GM21423 (cell line): ENCODE measurements around the gene GMPS.
A peak's percentile ranks its signal among the peaks of the same experiment; 100 is the strongest.
"Not testable (repeated sequence)": the region's sequence is repeated elsewhere in the genome, so short reads cannot be mapped to it uniquely, and the experiment has no call there.

Source experiments
- ATAC-seq: cut with Tn5 transposase; IDR thresholded peaks from one replicate; pipeline ENCODE4 v1.9.1; 2021; ENCODE audit warnings: mild to moderate bottlenecking, moderate library complexity; ENCODE audit not compliant: unreplicated experiment

GMPS gene

GRCh38 chr3:155871746-155872158 is 1.3 kb downstream of the GMPS start:
- ATAC-seq, result peak; percentile 4

GRCh38 chr3:155872904-155873646 is 2.6 kb downstream of the GMPS start:
- ATAC-seq, result no peak

GRCh38 chr3:155876037-155876436 is 5.6 kb downstream of the GMPS start:
- ATAC-seq, result no peak

GRCh38 chr3:155876503-155876902 is 6.1 kb downstream of the GMPS start:
- ATAC-seq, result no peak

GRCh38 chr3:155880286-155880685 is 9.8 kb downstream of the GMPS start:
- ATAC-seq, result no peak

GRCh38 chr3:155884292-155884691 is 13.8 kb downstream of the GMPS start:
- ATAC-seq, result no peak

- ATAC-seq, result no peak
Observed at GRCh38 chr3:155885292-155885691, 14.8 kb downstream of the GMPS start.

- ATAC-seq, result not testable (repeated sequence)
Observed at GRCh38 chr3:155886348-155886747, 15.9 kb downstream of the GMPS start.

- ATAC-seq, result no peak
Observed at GRCh38 chr3:155886915-155887314, 16.5 kb downstream of the GMPS start.

- no peak for ATAC-seq
Observed at GRCh38 chr3:155889212-155889611, 18.8 kb downstream of the GMPS start.

GRCh38 chr3:155889952-155890351 is 19.5 kb downstream of the GMPS start:
- ATAC-seq, result no peak

GRCh38 chr3:155890671-155891190 is 20.3 kb downstream of the GMPS start:
- no peak for ATAC-seq

- no peak for ATAC-seq
Observed at GRCh38 chr3:155891321-155891720, 20.9 kb downstream of the GMPS start.

GRCh38 chr3:155895379-155895900 is 25.0 kb downstream of the GMPS start:
- no peak for ATAC-seq

GRCh38 chr3:155906900-155907299 is 36.5 kb downstream of the GMPS start:
- no peak for ATAC-seq

GRCh38 chr3:155908086-155908485 is 37.6 kb downstream of the GMPS start:
- ATAC-seq, result no peak

- ATAC-seq, result no peak
Observed at GRCh38 chr3:155908605-155909004, 38.2 kb downstream of the GMPS start.

- no peak for ATAC-seq
Observed at GRCh38 chr3:155912090-155912489, 41.6 kb downstream of the GMPS start.

GRCh38 chr3:155912579-155913190 is 42.2 kb downstream of the GMPS start:
- no peak for ATAC-seq

GRCh38 chr3:155917781-155918180 is 47.3 kb downstream of the GMPS start:
- no peak for ATAC-seq

- ATAC-seq, result no peak
Observed at GRCh38 chr3:155919728-155920127, 49.3 kb downstream of the GMPS start.

GRCh38 chr3:155921486-155921885 is 51.0 kb downstream of the GMPS start:
- no peak for ATAC-seq
